ENCODE data around the gene TSHZ2. TPM values are rescaled to one million over a fixed set of nuclear protein-coding genes. Genes with fewer than 3 reads are reported as not detected.

The TSHZ2 gene
- total and polyA plus RNA-seq, 12 donors = 1.5 to 6.2 (median 4.5) TPM

GRCh38 chr20:53001498-53002301 is 29.5 kb downstream of the TSHZ2 start:
- Histone ChIP-seq H3K36me3 (no peaks in the 10 kb centered on the region), H3K27ac (peak overlapping the region in 3 of 10 donors; percentile 3 to 68 (median 31)), H3K4me3 (no peak overlapping the region), H3K27me3 (peaks cover 0 to 10% (median 0%) of the 10 kb centered on the region in 7 donors), H3K4me1 (peaks cover 0 to 12% (median 5%) of the 10 kb centered on the region in 9 donors), H3K9me3 (no peaks in the 10 kb centered on the region)
- no peak for DNase-seq
- intact Hi-C loops (cut with DNase I) = no loop called here
- TF ChIP-seq, protein P1, sequence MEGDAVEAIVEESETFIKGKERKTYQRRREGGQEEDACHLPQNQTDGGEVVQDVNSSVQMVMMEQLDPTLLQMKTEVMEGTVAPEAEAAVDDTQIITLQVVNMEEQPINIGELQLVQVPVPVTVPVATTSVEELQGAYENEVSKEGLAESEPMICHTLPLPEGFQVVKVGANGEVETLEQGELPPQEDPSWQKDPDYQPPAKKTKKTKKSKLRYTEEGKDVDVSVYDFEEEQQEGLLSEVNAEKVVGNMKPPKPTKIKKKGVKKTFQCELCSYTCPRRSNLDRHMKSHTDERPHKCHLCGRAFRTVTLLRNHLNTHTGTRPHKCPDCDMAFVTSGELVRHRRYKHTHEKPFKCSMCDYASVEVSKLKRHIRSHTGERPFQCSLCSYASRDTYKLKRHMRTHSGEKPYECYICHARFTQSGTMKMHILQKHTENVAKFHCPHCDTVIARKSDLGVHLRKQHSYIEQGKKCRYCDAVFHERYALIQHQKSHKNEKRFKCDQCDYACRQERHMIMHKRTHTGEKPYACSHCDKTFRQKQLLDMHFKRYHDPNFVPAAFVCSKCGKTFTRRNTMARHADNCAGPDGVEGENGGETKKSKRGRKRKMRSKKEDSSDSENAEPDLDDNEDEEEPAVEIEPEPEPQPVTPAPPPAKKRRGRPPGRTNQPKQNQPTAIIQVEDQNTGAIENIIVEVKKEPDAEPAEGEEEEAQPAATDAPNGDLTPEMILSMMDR (IDR thresholded peaks at IDR 0.05) = no peak
- ATAC-seq = no peak
- WGBS, 2 donors = 61 to 63% methylated on average over 9 of the region's 9 CpGs

DNA sequence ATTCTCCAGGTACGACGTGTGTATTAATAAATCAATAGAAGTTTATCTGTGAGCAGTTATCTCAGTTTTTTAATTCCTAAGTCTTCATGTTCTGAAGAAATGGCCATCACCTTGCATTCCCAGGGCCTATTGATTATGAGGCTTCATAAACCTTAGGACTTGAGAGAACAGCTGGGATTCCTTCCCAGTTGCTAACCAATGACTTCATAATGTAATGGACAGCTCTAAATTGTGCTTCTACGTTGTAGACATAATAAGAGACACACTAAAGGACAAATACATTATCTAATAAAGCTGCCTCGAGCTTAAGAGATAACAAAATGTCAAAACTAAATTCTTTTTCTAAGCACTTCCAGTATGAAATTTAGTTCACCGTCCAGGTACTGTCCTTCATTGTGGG is 30.6 kb downstream of the TSHZ2 start:
- TF ChIP-seq, protein P1 (IDR thresholded peaks at IDR 0.05) = no peak
- Histone ChIP-seq H3K36me3 (no peaks in the 10 kb centered on the region), H3K4me3 (no peak overlapping the region), H3K27ac (peak overlapping the region in 1 of 10 donors; percentile 68), H3K9me3 (no peaks in the 10 kb centered on the region), H3K27me3 (peaks cover 0 to 17% (median 0%) of the 10 kb centered on the region in 7 donors), H3K4me1 (peaks cover 0 to 12% (median 5%) of the 10 kb centered on the region in 9 donors)
- no peak for ATAC-seq
- intact Hi-C loops (cut with DNase I) = loop anchor here in 1 of 10 donors (1.0 kb wide), 1 partner anchor 45 kb away; no protein-coding TSS in a partner anchor
- WGBS, 2 donors = 81 to 85% methylated on average over 5 of the region's 5 CpGs
- DNase-seq = no peak

GRCh38 chr20:53003420-53004154 is 31.4 kb downstream of the TSHZ2 start:
- Histone ChIP-seq H3K36me3 (no peaks in the 10 kb centered on the region), H3K27ac (no peak overlapping the region), H3K27me3 (peaks cover 0 to 17% (median 0%) of the 10 kb centered on the region in 7 donors), H3K4me1 (peaks cover 0 to 12% (median 5%) of the 10 kb centered on the region in 9 donors), H3K9me3 (no peaks in the 10 kb centered on the region), H3K4me3 (no peak overlapping the region)
- DNase-seq = no peak
- TF ChIP-seq, protein P1 (IDR thresholded peaks at IDR 0.05) = no peak
- intact Hi-C loops (cut with DNase I) = loop anchor here in 1 of 10 donors (1.0 kb wide), 1 partner anchor 46 kb away; no protein-coding TSS in a partner anchor
- WGBS, 2 donors = 78 to 83% methylated on average over 10 of the region's 10 CpGs
- ATAC-seq = no peak

DNA sequence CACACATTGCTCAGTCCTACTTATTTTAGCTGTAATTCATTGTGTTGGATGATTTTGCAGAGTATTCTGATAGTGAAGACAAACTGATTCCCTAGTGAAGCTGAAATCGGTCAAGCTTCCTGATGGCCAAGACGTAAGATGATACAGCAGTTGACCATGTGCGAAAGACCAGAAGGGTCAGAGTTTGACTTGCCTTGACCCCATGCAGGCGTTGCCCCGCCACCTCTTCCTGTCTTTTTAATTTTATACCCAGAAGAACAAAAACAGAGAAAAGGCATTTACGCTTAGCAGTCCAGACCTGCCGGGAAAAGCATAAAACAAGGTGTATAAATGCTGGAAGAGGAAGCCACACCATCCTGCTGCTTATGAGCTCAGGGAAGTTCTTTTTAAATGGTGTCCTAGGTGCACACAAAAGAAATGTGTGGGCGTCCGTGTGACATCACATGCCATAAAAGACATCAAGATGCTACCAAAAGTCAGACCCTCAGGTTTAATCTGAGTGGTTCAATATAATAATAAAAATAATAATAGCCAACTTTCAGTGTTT is 32.2 kb downstream of the TSHZ2 start:
- Histone ChIP-seq H3K36me3 (no peaks in the 10 kb centered on the region), H3K9me3 (no peaks in the 10 kb centered on the region), H3K4me1 (peaks cover 0 to 12% (median 5%) of the 10 kb centered on the region in 9 donors), H3K27me3 (peaks cover 0 to 17% (median 0%) of the 10 kb centered on the region in 7 donors), H3K4me3 (no peak overlapping the region), H3K27ac (no peak overlapping the region)
- TF ChIP-seq, protein P1 (IDR thresholded peaks at IDR 0.05) = no peak
- WGBS, 2 donors = 73 to 82% methylated on average over 9 of the region's 9 CpGs
- DNase-seq (no peak), ATAC-seq (peak in 6 of 8 donors; percentile 30 to 72 (median 43))
- intact Hi-C loops (cut with DNase I) = no loop called here

Data from heart right ventricle (tissue), 16 donors.